ENCODE measurements around the gene SLC13A3. TPM values are rescaled to one million over a fixed set of nuclear protein-coding genes. Genes with fewer than 3 reads are reported as not detected.

Gene SLC13A3
- total and polyA plus RNA-seq, 4 donors, result 1.1 to 2.4 (median 2.0) TPM

GRCh38 chr20:46558511-46558959 is 92.7 kb downstream of the SLC13A3 start:
- peak; percentile 53 for ATAC-seq (ENCODE audit: insufficient read depth, low FRiP score)
- H3K9me3 ChIP-seq (ENCODE audit: control insufficient read depth in 4 of 4, insufficient read depth in 3 of 4, low read length in 3 of 4), result no peaks in the 10 kb centered on the region
- WGBS, 2 donors, result 60 to 72% methylated on average over 5 of the region's 5 CpGs
- H3K27ac ChIP-seq (ENCODE audit: low read depth in 1 of 2, low read length in 1 of 2), result no peak overlapping the region
- H3K36me3 ChIP-seq (ENCODE audit: control insufficient read depth in 4 of 4, insufficient read depth in 4 of 4, low read length in 4 of 4), result no peaks in the 10 kb centered on the region
- no peaks in the 10 kb centered on the region for H3K27me3 ChIP-seq (ENCODE audit: control insufficient read depth in 3 of 3, insufficient read depth in 3 of 3, low read length in 2 of 3)
- peak in 1 of 3 donors; percentile 21 for DNase-seq
- peaks cover 0 to 19% (median 0%) of the 10 kb centered on the region in 5 donors for H3K4me1 ChIP-seq (ENCODE audit: control insufficient read depth in 5 of 5, insufficient read depth in 5 of 5, low read length in 5 of 5)
- TF ChIP-seq CTCF (IDR thresholded peaks at IDR 0.05; ENCODE audit: control extremely low read depth, extremely low read depth), result no peak
- H3K4me3 ChIP-seq, result no peak overlapping the region
- H3K9ac ChIP-seq (ENCODE audit: insufficient read depth in 1 of 2, low read length in 2 of 2), result no peak overlapping the region

- 58 to 76% methylated on average over 8 of the region's 8 CpGs for WGBS, 2 donors
- Histone ChIP-seq H3K9ac (ENCODE audit: insufficient read depth in 1 of 2, low read length in 2 of 2) (no peak overlapping the region), H3K27me3 (ENCODE audit: control insufficient read depth in 3 of 3, insufficient read depth in 3 of 3, low read length in 2 of 3) (no peaks in the 10 kb centered on the region), H3K4me1 (ENCODE audit: control insufficient read depth in 5 of 5, insufficient read depth in 5 of 5, low read length in 5 of 5) (peaks cover 0 to 8% (median 0%) of the 10 kb centered on the region in 5 donors), H3K27ac (ENCODE audit: low read depth in 1 of 2, low read length in 1 of 2) (no peak overlapping the region), H3K4me3 (no peak overlapping the region), H3K9me3 (ENCODE audit: control insufficient read depth in 4 of 4, insufficient read depth in 3 of 4, low read length in 3 of 4) (no peaks in the 10 kb centered on the region), H3K36me3 (ENCODE audit: control insufficient read depth in 4 of 4, insufficient read depth in 4 of 4, low read length in 4 of 4) (no peaks in the 10 kb centered on the region)
- DNase-seq (peak in 2 of 3 donors; percentile 5 to 35), ATAC-seq (ENCODE audit: insufficient read depth, low FRiP score) (no peak)
- no peak for TF ChIP-seq CTCF (IDR thresholded peaks at IDR 0.05; ENCODE audit: control extremely low read depth, extremely low read depth)
These were observed 93.9 kb downstream of the SLC13A3 start for GRCh38 chr20:46557231-46557956.

- DNase-seq (no peak), ATAC-seq (ENCODE audit: insufficient read depth, low FRiP score) (no peak)
- Histone ChIP-seq H3K27me3 (ENCODE audit: control insufficient read depth in 3 of 3, insufficient read depth in 3 of 3, low read length in 2 of 3) (no peaks in the 10 kb centered on the region), H3K36me3 (ENCODE audit: control insufficient read depth in 4 of 4, insufficient read depth in 4 of 4, low read length in 4 of 4) (no peaks in the 10 kb centered on the region), H3K9ac (ENCODE audit: insufficient read depth in 1 of 2, low read length in 2 of 2) (no peak overlapping the region), H3K27ac (ENCODE audit: low read depth in 1 of 2, low read length in 1 of 2) (no peak overlapping the region), H3K4me1 (ENCODE audit: control insufficient read depth in 5 of 5, insufficient read depth in 5 of 5, low read length in 5 of 5) (no peaks in the 10 kb centered on the region), H3K9me3 (ENCODE audit: control insufficient read depth in 4 of 4, insufficient read depth in 3 of 4, low read length in 3 of 4) (no peaks in the 10 kb centered on the region), H3K4me3 (no peak overlapping the region)
- no peak for TF ChIP-seq CTCF (IDR thresholded peaks at IDR 0.05; ENCODE audit: control extremely low read depth, extremely low read depth)
- 82 to 94% methylated on average over 4 of the region's 4 CpGs for WGBS, 2 donors
These were observed 95.8 kb downstream of the SLC13A3 start for GRCh38 chr20:46555370-46555956.
